ENCODE results near the gene SIRT4. TPM values are rescaled to one million over a fixed set of nuclear protein-coding genes. Genes with fewer than 3 reads are reported as not detected.
A peak's percentile ranks its signal among the peaks of the same experiment; 100 is the strongest.

SIRT4 gene
- total and polyA plus RNA-seq, 10 of the 15 experiments (the other 5 are each of a cell fraction or from before 2014, with no cell fraction given), result 0.19 to 0.98 (median 0.44) TPM

GRCh38 chr12:120265473-120266179 lies 36.5 kb upstream of the SIRT4 start, which contains the start of gene PXN (continued):
- TF ChIP-seq NBN (IDR thresholded peaks at IDR 0.05), result no peak
- no peak for TF ChIP-seq CBFB (IDR thresholded peaks at IDR 0.05; ENCODE audit: low read depth)
- peak; percentile 87 for TF ChIP-seq SMC3 (IDR thresholded peaks at IDR 0.05; ENCODE audit: borderline replicate concordance, low read length)
- TF ChIP-seq ZBTB4 (CRISPR knock-in tag; IDR thresholded peaks at IDR 0.05), result no peak
- TF ChIP-seq, protein P1, sequence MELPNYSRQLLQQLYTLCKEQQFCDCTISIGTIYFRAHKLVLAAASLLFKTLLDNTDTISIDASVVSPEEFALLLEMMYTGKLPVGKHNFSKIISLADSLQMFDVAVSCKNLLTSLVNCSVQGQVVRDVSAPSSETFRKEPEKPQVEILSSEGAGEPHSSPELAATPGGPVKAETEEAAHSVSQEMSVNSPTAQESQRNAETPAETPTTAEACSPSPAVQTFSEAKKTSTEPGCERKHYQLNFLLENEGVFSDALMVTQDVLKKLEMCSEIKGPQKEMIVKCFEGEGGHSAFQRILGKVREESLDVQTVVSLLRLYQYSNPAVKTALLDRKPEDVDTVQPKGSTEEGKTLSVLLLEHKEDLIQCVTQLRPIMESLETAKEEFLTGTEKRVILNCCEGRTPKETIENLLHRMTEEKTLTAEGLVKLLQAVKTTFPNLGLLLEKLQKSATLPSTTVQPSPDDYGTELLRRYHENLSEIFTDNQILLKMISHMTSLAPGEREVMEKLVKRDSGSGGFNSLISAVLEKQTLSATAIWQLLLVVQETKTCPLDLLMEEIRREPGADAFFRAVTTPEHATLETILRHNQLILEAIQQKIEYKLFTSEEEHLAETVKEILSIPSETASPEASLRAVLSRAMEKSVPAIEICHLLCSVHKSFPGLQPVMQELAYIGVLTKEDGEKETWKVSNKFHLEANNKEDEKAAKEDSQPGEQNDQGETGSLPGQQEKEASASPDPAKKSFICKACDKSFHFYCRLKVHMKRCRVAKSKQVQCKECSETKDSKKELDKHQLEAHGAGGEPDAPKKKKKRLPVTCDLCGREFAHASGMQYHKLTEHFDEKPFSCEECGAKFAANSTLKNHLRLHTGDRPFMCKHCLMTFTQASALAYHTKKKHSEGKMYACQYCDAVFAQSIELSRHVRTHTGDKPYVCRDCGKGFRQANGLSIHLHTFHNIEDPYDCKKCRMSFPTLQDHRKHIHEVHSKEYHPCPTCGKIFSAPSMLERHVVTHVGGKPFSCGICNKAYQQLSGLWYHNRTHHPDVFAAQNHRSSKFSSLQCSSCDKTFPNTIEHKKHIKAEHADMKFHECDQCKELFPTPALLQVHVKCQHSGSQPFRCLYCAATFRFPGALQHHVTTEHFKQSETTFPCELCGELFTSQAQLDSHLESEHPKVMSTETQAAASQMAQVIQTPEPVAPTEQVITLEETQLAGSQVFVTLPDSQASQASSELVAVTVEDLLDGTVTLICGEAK (IDR thresholded peaks at IDR 0.05; ENCODE audit: borderline replicate concordance), result no peak
- TF ChIP-seq USF2 (IDR thresholded peaks at IDR 0.05; ENCODE audit: borderline replicate concordance, low read depth, low read length), result no peak
- no peak for TF ChIP-seq SUZ12 (IDR thresholded peaks at IDR 0.05; ENCODE audit: unreplicated experiment)
- no peak for TF ChIP-seq CHD4 (IDR thresholded peaks at IDR 0.05)
- TF ChIP-seq IKZF2 (IDR thresholded peaks at IDR 0.05), result no peak
- no peak for TF ChIP-seq NRF1 (conservative IDR thresholded peaks at IDR 0.05; ENCODE audit: low read depth, low read length)
- no peak for TF ChIP-seq EP300 (IDR thresholded peaks at IDR 0.05; ENCODE audit: borderline replicate concordance in 1 of 2, control insufficient read depth in 1 of 2, low read depth in 2 of 2, low read length in 2 of 2)
- TF ChIP-seq ZNF384 (IDR thresholded peaks at IDR 0.05; ENCODE audit: borderline replicate concordance, low read depth, low read length), result no peak
- peak; percentile 60; the same call in 1 of the 2 replicates for TF ChIP-seq TCF3 (IDR thresholded peaks at IDR 0.05; ENCODE audit: borderline replicate concordance, insufficient read depth, low read depth, low read length)
- TF ChIP-seq ZBED1 (IDR thresholded peaks at IDR 0.05; ENCODE audit: borderline replicate concordance), result no peak
- TF ChIP-seq CHD1 (IDR thresholded peaks at IDR 0.05; ENCODE audit: low read depth, low read length), result no peak
- TF ChIP-seq NR2C1 (IDR thresholded peaks at IDR 0.05), result no peak
- TF ChIP-seq, protein P2, sequence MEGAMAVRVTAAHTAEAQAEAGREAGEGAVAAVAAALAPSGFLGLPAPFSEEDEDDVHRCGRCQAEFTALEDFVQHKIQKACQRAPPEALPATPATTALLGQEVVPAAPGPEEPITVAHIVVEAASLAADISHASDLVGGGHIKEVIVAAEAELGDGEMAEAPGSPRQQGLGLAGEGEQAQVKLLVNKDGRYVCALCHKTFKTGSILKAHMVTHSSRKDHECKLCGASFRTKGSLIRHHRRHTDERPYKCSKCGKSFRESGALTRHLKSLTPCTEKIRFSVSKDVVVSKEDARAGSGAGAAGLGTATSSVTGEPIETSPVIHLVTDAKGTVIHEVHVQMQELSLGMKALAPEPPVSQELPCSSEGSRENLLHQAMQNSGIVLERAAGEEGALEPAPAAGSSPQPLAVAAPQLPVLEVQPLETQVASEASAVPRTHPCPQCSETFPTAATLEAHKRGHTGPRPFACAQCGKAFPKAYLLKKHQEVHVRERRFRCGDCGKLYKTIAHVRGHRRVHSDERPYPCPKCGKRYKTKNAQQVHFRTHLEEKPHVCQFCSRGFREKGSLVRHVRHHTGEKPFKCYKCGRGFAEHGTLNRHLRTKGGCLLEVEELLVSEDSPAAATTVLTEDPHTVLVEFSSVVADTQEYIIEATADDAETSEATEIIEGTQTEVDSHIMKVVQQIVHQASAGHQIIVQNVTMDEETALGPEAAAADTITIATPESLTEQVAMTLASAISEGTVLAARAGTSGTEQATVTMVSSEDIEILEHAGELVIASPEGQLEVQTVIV (IDR thresholded peaks at IDR 0.05; ENCODE audit: borderline replicate concordance, partially characterized antibody), result no peak
- no peak for TF ChIP-seq TCF12 (IDR thresholded peaks at IDR 0.05; ENCODE audit: low read depth, low read length)
- no peak for TF ChIP-seq CEBPB (IDR thresholded peaks at IDR 0.05; ENCODE audit: borderline replicate concordance in 1 of 2, low read depth in 2 of 2, low read length in 2 of 2)
- no peak for TF ChIP-seq PML (IDR thresholded peaks at IDR 0.05; ENCODE audit: low read length)

Data from GM12878 (cell line).